DMS53 (cell line): Measurements from ENCODE around the gene ACTL8.

Experiments
- DNase-seq: peaks from one replicate; lab custom pipeline; 2025; lab: John Stamatoyannopoulos, UW

Gene ACTL8

GRCh38 chr1:17770983-17771382 is 15.8 kb downstream of the ACTL8 start:
- DNase-seq = no peak

- DNase-seq = no peak
These were observed 17.6 kb downstream of the ACTL8 start for GRCh38 chr1:17772615-17773212.

GRCh38 chr1:17773591-17774326 is 18.6 kb downstream of the ACTL8 start:
- no peak for DNase-seq

- no peak for DNase-seq
These were observed 19.3 kb downstream of the ACTL8 start for GRCh38 chr1:17774452-17774851.

GRCh38 chr1:17775796-17776195 is 20.7 kb downstream of the ACTL8 start:
- DNase-seq = no peak

- no peak for DNase-seq
These were observed 21.3 kb downstream of the ACTL8 start for GRCh38 chr1:17776426-17776825.

- DNase-seq = no peak
These were observed 22.2 kb downstream of the ACTL8 start for GRCh38 chr1:17777330-17777729.

- DNase-seq = no peak
These were observed 22.7 kb downstream of the ACTL8 start for GRCh38 chr1:17777818-17778217.

GRCh38 chr1:17780916-17781315 is 25.8 kb downstream of the ACTL8 start:
- no peak for DNase-seq

- DNase-seq = no peak
These were observed 34.8 kb downstream of the ACTL8 start for GRCh38 chr1:17789926-17790325.

GRCh38 chr1:17790383-17791054 is 35.4 kb downstream of the ACTL8 start:
- DNase-seq = no peak

GRCh38 chr1:17791055-17791390 is 35.9 kb downstream of the ACTL8 start:
- no peak for DNase-seq

GRCh38 chr1:17791480-17791879 is 36.3 kb downstream of the ACTL8 start:
- no peak for DNase-seq

- no peak for DNase-seq
These were observed 37.3 kb downstream of the ACTL8 start for GRCh38 chr1:17792421-17792820.

- no peak for DNase-seq
These were observed 40.1 kb downstream of the ACTL8 start for GRCh38 chr1:17795081-17795809.

GRCh38 chr1:17795836-17796645 is 40.9 kb downstream of the ACTL8 start:
- no peak for DNase-seq

GRCh38 chr1:17797478-17797877 is 42.3 kb downstream of the ACTL8 start:
- no peak for DNase-seq

GRCh38 chr1:17798011-17798410 is 42.9 kb downstream of the ACTL8 start:
- no peak for DNase-seq

GRCh38 chr1:17798799-17799382 is 43.8 kb downstream of the ACTL8 start:
- DNase-seq = no peak

- DNase-seq = no peak
These were observed 44.5 kb downstream of the ACTL8 start for GRCh38 chr1:17799642-17800041.

- DNase-seq = no peak
These were observed 47.0 kb downstream of the ACTL8 start for GRCh38 chr1:17802164-17802563.

GRCh38 chr1:17802945-17803344 is 47.8 kb downstream of the ACTL8 start:
- DNase-seq = no peak
